Measurements from ENCODE around the gene GRIN3B.
A peak's percentile ranks its signal among the peaks of the same experiment; 100 is the strongest.
"Not testable (repeated sequence)": the region's sequence is repeated elsewhere in the genome, so short reads cannot be mapped to it uniquely, and the experiment has no call there.

GRIN3B gene

GRCh38 chr19:1000095-1000494 lies at the start of gene GRIN3B:
Gene GRIN3B (plus strand): TSS chr19:1000419. CDS start chr19:1000438, 19 bp downstream.
- DNase-seq, result peak; percentile 70

- DNase-seq, result no peak
Observed at GRCh38 chr19:952049-952679, 48.1 kb upstream of the GRIN3B start.

GRCh38 chr19:952680-953444 lies 47.4 kb upstream of the GRIN3B start:
- DNase-seq, result no peak

- DNase-seq, result no peak
Observed at GRCh38 chr19:953445-954271, 46.6 kb upstream of the GRIN3B start.

- DNase-seq, result no peak
Observed at GRCh38 chr19:954272-954671, 45.9 kb upstream of the GRIN3B start.

- DNase-seq, result no peak
Observed at GRCh38 chr19:954672-955494, 45.3 kb upstream of the GRIN3B start.

- DNase-seq, result no peak
Observed at GRCh38 chr19:955803-956765, 44.1 kb upstream of the GRIN3B start.

- no peak for DNase-seq
Observed at GRCh38 chr19:956766-957440, 43.3 kb upstream of the GRIN3B start.

GRCh38 chr19:957578-957977 lies 42.6 kb upstream of the GRIN3B start:
- DNase-seq, result not testable (repeated sequence)

- DNase-seq, result peak; percentile 36
Observed at GRCh38 chr19:958967-959855, 41.0 kb upstream of the GRIN3B start.

- no peak for DNase-seq
Observed at GRCh38 chr19:960020-960419, 40.2 kb upstream of the GRIN3B start.

- no peak for DNase-seq
Observed at GRCh38 chr19:960601-960938, 39.6 kb upstream of the GRIN3B start.

GRCh38 chr19:961866-962620 lies 38.2 kb upstream of the GRIN3B start:
- no peak for DNase-seq

- DNase-seq, result no peak
Observed at GRCh38 chr19:962683-963400, 37.4 kb upstream of the GRIN3B start.

GRCh38 chr19:963486-963951 lies 36.7 kb upstream of the GRIN3B start:
- no peak for DNase-seq

GRCh38 chr19:964116-964520 lies 36.1 kb upstream of the GRIN3B start:
- no peak for DNase-seq

- no peak for DNase-seq
Observed at GRCh38 chr19:964761-965694, 35.2 kb upstream of the GRIN3B start.
